ENCODE results near the gene MOB1B. TPM values are rescaled to one million over a fixed set of nuclear protein-coding genes. Genes with fewer than 3 reads are reported as not detected.
"Not testable (repeated sequence)": the region's sequence is repeated elsewhere in the genome, so short reads cannot be mapped to it uniquely, and the experiment has no call there.

Gene MOB1B
- total and polyA plus RNA-seq, 4 donors: 13.3 to 36.0 (median 25.7) TPM

DNA sequence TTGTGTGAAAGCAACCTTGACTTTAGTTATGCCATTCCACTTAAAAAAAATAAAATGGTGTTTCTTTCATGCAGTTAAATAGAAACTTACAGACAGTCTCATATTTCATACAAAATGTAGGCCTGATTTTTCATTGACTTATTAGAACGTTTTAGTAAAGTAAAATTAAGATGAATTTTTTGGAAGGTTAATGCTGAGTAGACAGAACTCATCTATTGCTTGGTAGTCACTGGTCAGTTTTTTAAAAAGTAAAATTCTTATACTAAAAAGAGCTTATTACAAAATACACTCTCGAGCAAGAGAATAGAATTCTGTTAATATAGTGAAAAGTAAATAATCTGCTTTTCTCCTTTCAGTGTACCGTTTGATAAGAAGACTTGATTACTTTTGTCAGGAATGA is 21.4 kb upstream of the MOB1B start:
- WGBS (ENCODE audit: insufficient coverage): no CpG with 5 or more reads among the region's 3 CpGs
- no peak overlapping the region for H3K4me3 ChIP-seq (ENCODE audit: low read depth, low read length)
- H3K36me3 ChIP-seq (ENCODE audit: control insufficient read depth, insufficient read depth, low read length): no peaks in the 10 kb centered on the region
- H3K9me3 ChIP-seq (ENCODE audit: control insufficient read depth, insufficient read depth, low read length): no peaks in the 10 kb centered on the region
- DNase-seq (ENCODE audit: low read depth in 4 of 6, low spot score in 6 of 6): no peak
- H3K27me3 ChIP-seq (ENCODE audit: control insufficient read depth, insufficient read depth, low read length): no peaks in the 10 kb centered on the region
- no peaks in the 10 kb centered on the region for H3K4me1 ChIP-seq (ENCODE audit: control insufficient read depth, insufficient read depth, low read length)
- no peak overlapping the region for H3K27ac ChIP-seq (ENCODE audit: low read depth, low read length)

DNA sequence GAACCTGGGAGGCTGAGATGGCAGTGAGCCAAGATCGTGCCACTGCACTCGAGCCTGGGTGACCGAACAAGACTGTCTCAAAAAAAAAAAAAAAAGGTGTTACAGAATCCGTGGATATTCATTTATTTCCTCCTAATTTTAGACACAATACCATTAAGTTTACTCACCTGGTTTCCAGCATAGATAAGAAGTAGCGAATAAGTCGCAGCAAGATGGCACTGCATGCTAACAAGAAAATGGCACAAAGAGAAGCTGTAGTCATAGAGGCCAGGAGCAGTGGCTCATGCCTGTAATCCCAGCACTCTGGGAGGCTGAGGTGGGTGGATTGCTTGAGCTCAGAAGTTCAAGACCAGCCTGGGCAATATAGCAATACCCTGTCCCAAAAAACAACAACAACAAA is 17.0 kb upstream of the MOB1B start:
- 69% methylated on average over 5 of the region's 6 CpGs for WGBS (ENCODE audit: insufficient coverage)
- no peaks in the 10 kb centered on the region for H3K4me1 ChIP-seq (ENCODE audit: control insufficient read depth, insufficient read depth, low read length)
- H3K9me3 ChIP-seq (ENCODE audit: control insufficient read depth, insufficient read depth, low read length): no peaks in the 10 kb centered on the region
- H3K4me3 ChIP-seq (ENCODE audit: low read depth, low read length): no peak overlapping the region
- no peaks in the 10 kb centered on the region for H3K27me3 ChIP-seq (ENCODE audit: control insufficient read depth, insufficient read depth, low read length)
- H3K36me3 ChIP-seq (ENCODE audit: control insufficient read depth, insufficient read depth, low read length): no peaks in the 10 kb centered on the region
- DNase-seq (ENCODE audit: low read depth in 4 of 6, low spot score in 6 of 6): no peak
- no peak overlapping the region for H3K27ac ChIP-seq (ENCODE audit: low read depth, low read length)

- no peaks in the 10 kb centered on the region for H3K36me3 ChIP-seq (ENCODE audit: control insufficient read depth, insufficient read depth, low read length)
- WGBS (ENCODE audit: insufficient coverage): 84% methylated on average over 8 of the region's 11 CpGs
- DNase-seq (ENCODE audit: low read depth in 4 of 6, low spot score in 6 of 6): no peak
These were observed 9.9 kb upstream of the MOB1B start for GRCh38 chr4:70892086-70892769.

GRCh38 chr4:70893790-70894189 is 8.4 kb upstream of the MOB1B start:
- no peaks in the 10 kb centered on the region for H3K27me3 ChIP-seq (ENCODE audit: control insufficient read depth, insufficient read depth, low read length)
- H3K36me3 ChIP-seq (ENCODE audit: control insufficient read depth, insufficient read depth, low read length): no peaks in the 10 kb centered on the region
- WGBS (ENCODE audit: insufficient coverage): 80% methylated on average over 5 of the region's 7 CpGs
- H3K4me1 ChIP-seq (ENCODE audit: control insufficient read depth, insufficient read depth, low read length): peaks cover 8% of the 10 kb centered on the region
- no peaks in the 10 kb centered on the region for H3K9me3 ChIP-seq (ENCODE audit: control insufficient read depth, insufficient read depth, low read length)
- no peak for DNase-seq (ENCODE audit: low read depth in 4 of 6, low spot score in 6 of 6)
- no peak overlapping the region for H3K27ac ChIP-seq (ENCODE audit: low read depth, low read length)
- no peak overlapping the region for H3K4me3 ChIP-seq (ENCODE audit: low read depth, low read length)

More at GRCh38 chr4:70892086-70892769, 9.9 kb upstream of the MOB1B start:
- Histone ChIP-seq H3K27ac (ENCODE audit: low read depth, low read length) (no peak overlapping the region), H3K4me1 (ENCODE audit: control insufficient read depth, insufficient read depth, low read length) (peaks cover 8% of the 10 kb centered on the region), H3K27me3 (ENCODE audit: control insufficient read depth, insufficient read depth, low read length) (no peaks in the 10 kb centered on the region), H3K9me3 (ENCODE audit: control insufficient read depth, insufficient read depth, low read length) (no peaks in the 10 kb centered on the region), H3K4me3 (ENCODE audit: low read depth, low read length) (no peak overlapping the region)

GRCh38 chr4:70895405-70895804 is 6.8 kb upstream of the MOB1B start:
- Histone ChIP-seq H3K36me3 (ENCODE audit: control insufficient read depth, insufficient read depth, low read length) (no peaks in the 10 kb centered on the region), H3K27me3 (ENCODE audit: control insufficient read depth, insufficient read depth, low read length) (no peaks in the 10 kb centered on the region), H3K27ac (ENCODE audit: low read depth, low read length) (peak overlapping the region; percentile 58), H3K4me1 (ENCODE audit: control insufficient read depth, insufficient read depth, low read length) (peaks cover 8% of the 10 kb centered on the region), H3K9me3 (ENCODE audit: control insufficient read depth, insufficient read depth, low read length) (no peaks in the 10 kb centered on the region), H3K4me3 (ENCODE audit: low read depth, low read length) (no peak overlapping the region)
- WGBS (ENCODE audit: insufficient coverage): 27% methylated on average over 2 of the region's 2 CpGs
- DNase-seq (ENCODE audit: low read depth in 4 of 6, low spot score in 6 of 6): peak; percentile 31 to 86 (median 66)

- peak overlapping the region; percentile 58 for H3K27ac ChIP-seq (ENCODE audit: low read depth, low read length)
- DNase-seq (ENCODE audit: low read depth in 4 of 6, low spot score in 6 of 6): peak in 5 of 6 donors; percentile 24 to 82 (median 43)
- H3K36me3 ChIP-seq (ENCODE audit: control insufficient read depth, insufficient read depth, low read length): no peaks in the 10 kb centered on the region
- peaks cover 8% of the 10 kb centered on the region for H3K4me1 ChIP-seq (ENCODE audit: control insufficient read depth, insufficient read depth, low read length)
- no peaks in the 10 kb centered on the region for H3K27me3 ChIP-seq (ENCODE audit: control insufficient read depth, insufficient read depth, low read length)
- H3K9me3 ChIP-seq (ENCODE audit: control insufficient read depth, insufficient read depth, low read length): no peaks in the 10 kb centered on the region
- H3K4me3 ChIP-seq (ENCODE audit: low read depth, low read length): no peak overlapping the region
- WGBS (ENCODE audit: insufficient coverage): 0% methylated on average over 1 of the region's 5 CpGs
These were observed 6.2 kb upstream of the MOB1B start for GRCh38 chr4:70895811-70896491.

DNA sequence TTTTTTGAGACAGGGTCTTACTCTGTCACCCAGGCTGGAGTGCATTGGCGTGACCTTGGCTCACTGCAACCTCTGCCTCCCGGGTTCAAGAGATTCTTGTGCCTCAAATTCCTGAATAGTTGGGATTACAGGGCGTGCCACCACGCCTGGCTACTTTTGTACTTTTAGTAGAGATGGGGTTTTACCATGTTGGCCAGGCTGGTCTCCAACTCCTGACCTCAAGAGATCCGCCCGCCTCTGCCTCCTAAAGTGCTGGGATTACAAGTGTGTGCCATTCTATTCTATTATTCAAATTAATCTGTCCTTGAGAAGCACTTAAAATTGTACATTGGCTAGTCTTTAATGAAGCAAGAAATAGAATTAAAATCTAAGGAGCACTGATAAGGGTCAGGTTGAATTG is 3.6 kb upstream of the MOB1B start:
- H3K27me3 ChIP-seq (ENCODE audit: control insufficient read depth, insufficient read depth, low read length); H3K36me3 ChIP-seq (ENCODE audit: control insufficient read depth, insufficient read depth, low read length); H3K9me3 ChIP-seq (ENCODE audit: control insufficient read depth, insufficient read depth, low read length); DNase-seq (ENCODE audit: low read depth in 4 of 6, low spot score in 6 of 6); H3K27ac ChIP-seq (ENCODE audit: low read depth, low read length); H3K4me3 ChIP-seq (ENCODE audit: low read depth, low read length): not testable (repeated sequence)
- peaks cover 11% of the 10 kb centered on the region for H3K4me1 ChIP-seq (ENCODE audit: control insufficient read depth, insufficient read depth, low read length)
- 100% methylated on average over 3 of the region's 6 CpGs for WGBS (ENCODE audit: insufficient coverage)

- Histone ChIP-seq H3K4me1 (ENCODE audit: control insufficient read depth, insufficient read depth, low read length) (peaks cover 12% of the 10 kb centered on the region), H3K27me3 (ENCODE audit: control insufficient read depth, insufficient read depth, low read length) (no peaks in the 10 kb centered on the region), H3K4me3 (ENCODE audit: low read depth, low read length) (peak overlapping the region; percentile 95), H3K27ac (ENCODE audit: low read depth, low read length) (peak overlapping the region; percentile 95), H3K9me3 (ENCODE audit: control insufficient read depth, insufficient read depth, low read length) (no peaks in the 10 kb centered on the region), H3K36me3 (ENCODE audit: control insufficient read depth, insufficient read depth, low read length) (peaks cover 12% of the 10 kb centered on the region)
- DNase-seq (ENCODE audit: low read depth in 4 of 6, low spot score in 6 of 6): no peak
- 2% methylated on average over 5 of the region's 8 CpGs for WGBS (ENCODE audit: insufficient coverage)
These were observed 574 bp upstream of the MOB1B start for GRCh38 chr4:70901607-70901983.

DNA sequence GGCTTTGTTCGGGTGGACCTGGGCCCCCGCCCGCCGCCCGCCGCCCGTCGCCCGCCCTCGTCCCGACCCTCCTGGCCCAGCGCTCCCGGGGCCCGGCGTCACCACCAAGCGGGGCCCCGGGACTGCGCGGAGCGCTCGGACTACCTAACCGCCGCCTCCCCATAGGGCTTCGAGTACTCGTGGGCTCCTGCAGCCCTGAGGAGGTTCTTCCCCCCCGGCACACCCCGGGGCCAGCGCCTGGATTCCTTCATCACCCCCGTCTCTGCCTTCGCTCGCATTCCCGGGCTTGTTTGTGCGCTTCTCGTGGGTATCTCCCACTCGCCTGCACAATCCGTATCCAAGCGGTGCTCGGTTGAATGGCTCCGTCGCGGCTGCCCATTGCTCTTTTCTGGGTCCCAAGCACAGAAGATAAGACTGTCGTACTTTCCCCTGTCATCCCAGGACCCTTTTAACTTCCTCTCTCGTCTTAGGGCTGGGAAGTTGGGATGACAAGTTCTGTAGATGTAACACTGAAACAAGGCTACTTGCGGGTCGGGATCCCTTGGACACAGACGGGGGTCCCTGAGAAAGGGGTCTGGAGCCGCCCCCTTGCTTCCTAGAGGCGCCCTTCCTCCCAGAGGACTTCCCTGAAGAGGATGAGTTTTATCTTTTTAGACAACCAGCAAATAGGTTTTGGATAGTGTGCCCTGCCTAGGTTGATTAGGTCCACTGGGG is 565 bp downstream of the MOB1B start:
- H3K9me3 ChIP-seq (ENCODE audit: control insufficient read depth, insufficient read depth, low read length): no peaks in the 10 kb centered on the region
- H3K4me3 ChIP-seq (ENCODE audit: low read depth, low read length): peak overlapping the region; percentile 95
- H3K27ac ChIP-seq (ENCODE audit: low read depth, low read length): peak overlapping the region; percentile 95
- peaks cover 12% of the 10 kb centered on the region for H3K36me3 ChIP-seq (ENCODE audit: control insufficient read depth, insufficient read depth, low read length)
- peaks cover 10% of the 10 kb centered on the region for H3K4me1 ChIP-seq (ENCODE audit: control insufficient read depth, insufficient read depth, low read length)
- 0% methylated on average over 37 of the region's 48 CpGs for WGBS (ENCODE audit: insufficient coverage)
- DNase-seq (ENCODE audit: low read depth in 4 of 6, low spot score in 6 of 6): peak in 4 of 6 donors; percentile 17 to 74 (median 64)
- no peaks in the 10 kb centered on the region for H3K27me3 ChIP-seq (ENCODE audit: control insufficient read depth, insufficient read depth, low read length)
